ENCODE measurements around the gene FHAD1. TPM values are rescaled to one million over a fixed set of nuclear protein-coding genes. Genes with fewer than 3 reads are reported as not detected.

The FHAD1 gene
- total and polyA plus RNA-seq, 9 of the 15 experiments (the other 6 are each of a cell fraction or from before 2014, with no cell fraction given): 0.32 to 2.1 (median 1.5) TPM; not detected in 1

GRCh38 chr1:15352128-15352957, 105.3 kb downstream of the FHAD1 start (continued):
- TF ChIP-seq USF2 (CRISPR knock-in tag; IDR thresholded peaks at IDR 0.05) (peak; percentile 84), ETV5 (CRISPR knock-in tag; IDR thresholded peaks at IDR 0.05; ENCODE audit: low read depth) (0 out of 2 replicates have a peak, but pooled peaks have one; percentile 53), RERE (CRISPR knock-in tag; IDR thresholded peaks at IDR 0.05; ENCODE audit: borderline replicate concordance) (no peak), CBX3 (IDR thresholded peaks at IDR 0.05; ENCODE audit: borderline replicate concordance in 1 of 2, low read length in 2 of 2) (peak in 1 of 2 experiments; percentile 27; a peak in 1 of 3 replicates), BHLHE40 (IDR thresholded peaks at IDR 0.05; ENCODE audit: low read length) (peak; percentile 90), FOXK1 (CRISPR knock-in tag; IDR thresholded peaks at IDR 0.05; ENCODE audit: borderline replicate concordance) (no peak), MNT (conservative IDR thresholded peaks at IDR 0.05) (0 out of 4 replicates have a peak, but pooled peaks of 1 of the 2 experiments have one; percentile 27), TOE1 (IDR thresholded peaks at IDR 0.05; ENCODE audit: borderline replicate concordance) (peak; percentile 85; the same call in 1 of the 2 replicates), TOE1 (CRISPR knock-in tag; IDR thresholded peaks at IDR 0.05; ENCODE audit: borderline replicate concordance, low read depth) (no peak; the same call in 1 of the 2 replicates), ZBTB1 (CRISPR knock-in tag; IDR thresholded peaks at IDR 0.05; ENCODE audit: borderline replicate concordance, low read depth) (no peak), MYNN (IDR thresholded peaks at IDR 0.05) (no peak), MYNN (CRISPR knock-in tag; IDR thresholded peaks at IDR 0.05) (no peak), NR2C1 (IDR thresholded peaks at IDR 0.05) (no peak), NR2C1 (tag; IDR thresholded peaks at IDR 0.05) (0 out of 2 replicates have a peak, but pooled peaks have one; percentile 25), ZNF766 (CRISPR knock-in tag; conservative IDR thresholded peaks at IDR 0.05) (peak; percentile 60; the same call in 1 of the 2 replicates), FOS (IDR thresholded peaks at IDR 0.05; ENCODE audit: extremely low read depth, insufficient read length) (peak; percentile 31), HDGF (IDR thresholded peaks at IDR 0.05) (no peak), MBD1 (CRISPR knock-in tag; IDR thresholded peaks at IDR 0.05) (0 out of 2 replicates have a peak, but pooled peaks have one; percentile 54)

All from K562 (cell line).